Kidney epithelial cell (primary cell): ENCODE results near the gene ATP8B4. TPM values are rescaled to one million over a fixed set of nuclear protein-coding genes. Genes with fewer than 3 reads are reported as not detected.

ENCODE experiments used
- DNase-seq: peaks from one replicate; pipeline ENCODE4 v3.0.0-alpha.2; 2010; ENCODE audit warnings: low read depth
- H3K27me3 ChIP-seq: 2 replicates; pipeline ENCODE4 v1.6.0; 2011; ENCODE audit warnings: low read length; ENCODE audit not compliant: control insufficient read depth, insufficient read depth
- H3K36me3 ChIP-seq: 2 replicates; pipeline ENCODE4 v1.5.1; 2011; ENCODE audit warnings: low read length; ENCODE audit not compliant: control insufficient read depth, insufficient read depth
- H3K4me3 ChIP-seq: 2 replicates; pipeline ENCODE4 v1.5.1; 2011; ENCODE audit warnings: low read depth, mild to moderate bottlenecking, control low read depth, low read length
- total RNA-seq: library from RNA; depleted of rRNA; stranded (reverse); fragments of >200 nt; gene quantifications from 2 replicates; pipeline ENCODE4 v1.2.3, GENCODE V29; 2015
- TF ChIP-seq, protein P1 (sequence below): IDR thresholded peaks from 2 replicates; pipeline ENCODE4 v1.5.1; 2011; ENCODE audit warnings: mild to moderate bottlenecking, moderate library complexity, low read length, control low read depth, inconsistent platforms; ENCODE audit not compliant: insufficient read depth, poor library complexity, severe bottlenecking

Gene ATP8B4, protein sequence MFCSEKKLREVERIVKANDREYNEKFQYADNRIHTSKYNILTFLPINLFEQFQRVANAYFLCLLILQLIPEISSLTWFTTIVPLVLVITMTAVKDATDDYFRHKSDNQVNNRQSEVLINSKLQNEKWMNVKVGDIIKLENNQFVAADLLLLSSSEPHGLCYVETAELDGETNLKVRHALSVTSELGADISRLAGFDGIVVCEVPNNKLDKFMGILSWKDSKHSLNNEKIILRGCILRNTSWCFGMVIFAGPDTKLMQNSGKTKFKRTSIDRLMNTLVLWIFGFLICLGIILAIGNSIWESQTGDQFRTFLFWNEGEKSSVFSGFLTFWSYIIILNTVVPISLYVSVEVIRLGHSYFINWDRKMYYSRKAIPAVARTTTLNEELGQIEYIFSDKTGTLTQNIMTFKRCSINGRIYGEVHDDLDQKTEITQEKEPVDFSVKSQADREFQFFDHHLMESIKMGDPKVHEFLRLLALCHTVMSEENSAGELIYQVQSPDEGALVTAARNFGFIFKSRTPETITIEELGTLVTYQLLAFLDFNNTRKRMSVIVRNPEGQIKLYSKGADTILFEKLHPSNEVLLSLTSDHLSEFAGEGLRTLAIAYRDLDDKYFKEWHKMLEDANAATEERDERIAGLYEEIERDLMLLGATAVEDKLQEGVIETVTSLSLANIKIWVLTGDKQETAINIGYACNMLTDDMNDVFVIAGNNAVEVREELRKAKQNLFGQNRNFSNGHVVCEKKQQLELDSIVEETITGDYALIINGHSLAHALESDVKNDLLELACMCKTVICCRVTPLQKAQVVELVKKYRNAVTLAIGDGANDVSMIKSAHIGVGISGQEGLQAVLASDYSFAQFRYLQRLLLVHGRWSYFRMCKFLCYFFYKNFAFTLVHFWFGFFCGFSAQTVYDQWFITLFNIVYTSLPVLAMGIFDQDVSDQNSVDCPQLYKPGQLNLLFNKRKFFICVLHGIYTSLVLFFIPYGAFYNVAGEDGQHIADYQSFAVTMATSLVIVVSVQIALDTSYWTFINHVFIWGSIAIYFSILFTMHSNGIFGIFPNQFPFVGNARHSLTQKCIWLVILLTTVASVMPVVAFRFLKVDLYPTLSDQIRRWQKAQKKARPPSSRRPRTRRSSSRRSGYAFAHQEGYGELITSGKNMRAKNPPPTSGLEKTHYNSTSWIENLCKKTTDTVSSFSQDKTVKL
- 0.25 and 0.82 TPM in 2 replicates for total RNA-seq

- Histone ChIP-seq H3K27me3 (no peaks in the 10 kb centered on the region), H3K4me3 (no peak within 1 kb of the TSS)
- TF ChIP-seq, protein P1, sequence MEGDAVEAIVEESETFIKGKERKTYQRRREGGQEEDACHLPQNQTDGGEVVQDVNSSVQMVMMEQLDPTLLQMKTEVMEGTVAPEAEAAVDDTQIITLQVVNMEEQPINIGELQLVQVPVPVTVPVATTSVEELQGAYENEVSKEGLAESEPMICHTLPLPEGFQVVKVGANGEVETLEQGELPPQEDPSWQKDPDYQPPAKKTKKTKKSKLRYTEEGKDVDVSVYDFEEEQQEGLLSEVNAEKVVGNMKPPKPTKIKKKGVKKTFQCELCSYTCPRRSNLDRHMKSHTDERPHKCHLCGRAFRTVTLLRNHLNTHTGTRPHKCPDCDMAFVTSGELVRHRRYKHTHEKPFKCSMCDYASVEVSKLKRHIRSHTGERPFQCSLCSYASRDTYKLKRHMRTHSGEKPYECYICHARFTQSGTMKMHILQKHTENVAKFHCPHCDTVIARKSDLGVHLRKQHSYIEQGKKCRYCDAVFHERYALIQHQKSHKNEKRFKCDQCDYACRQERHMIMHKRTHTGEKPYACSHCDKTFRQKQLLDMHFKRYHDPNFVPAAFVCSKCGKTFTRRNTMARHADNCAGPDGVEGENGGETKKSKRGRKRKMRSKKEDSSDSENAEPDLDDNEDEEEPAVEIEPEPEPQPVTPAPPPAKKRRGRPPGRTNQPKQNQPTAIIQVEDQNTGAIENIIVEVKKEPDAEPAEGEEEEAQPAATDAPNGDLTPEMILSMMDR = no peak
Observed at GRCh38 chr15:50119063-50120040, at the start of gene ATP8B4. TSS of gene ATP8B4 (minus strand) at chr15:50119233. CDS start at chr15:50106966, 12,267 bp downstream.

DNA sequence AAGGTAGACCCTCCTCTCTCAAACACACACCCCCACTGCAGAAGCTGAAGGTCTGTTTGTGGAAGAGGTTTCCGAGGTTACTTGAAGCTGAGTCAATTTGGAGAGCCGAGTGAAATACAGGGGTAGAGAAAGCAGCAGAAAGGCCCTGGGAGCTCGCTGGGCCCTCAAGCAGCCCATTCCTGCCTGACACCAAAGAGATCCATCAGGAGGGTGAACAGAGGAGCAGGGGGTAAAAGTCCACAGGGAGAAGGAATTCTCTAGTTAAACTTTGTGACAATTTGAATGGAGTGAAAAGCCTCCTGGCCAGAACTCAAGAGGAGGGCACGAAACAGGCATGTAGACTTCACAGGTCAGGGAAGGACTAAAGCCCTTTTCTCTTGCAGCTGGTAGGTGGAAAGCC is 49.3 kb upstream of the ATP8B4 start:
- DNase-seq = no peak
- Histone ChIP-seq H3K27me3 (no peaks in the 10 kb centered on the region), H3K4me3 (no peak overlapping the region), H3K36me3 (no peaks in the 10 kb centered on the region)
- TF ChIP-seq, protein P1 = no peak

More at GRCh38 chr15:50119063-50120040, at the start of gene ATP8B4:
- no peak for DNase-seq
- no peaks in the 10 kb centered on the region for H3K36me3 ChIP-seq

- TF ChIP-seq, protein P1 = no peak
- Histone ChIP-seq H3K36me3 (no peaks in the 10 kb centered on the region), H3K27me3 (no peaks in the 10 kb centered on the region), H3K4me3 (no peak overlapping the region)
- no peak for DNase-seq
Observed at GRCh38 chr15:50167110-50167509, 48.1 kb upstream of the ATP8B4 start.

- TF ChIP-seq, protein P1 = no peak
- Histone ChIP-seq H3K27me3 (no peaks in the 10 kb centered on the region), H3K4me3 (no peak overlapping the region), H3K36me3 (no peaks in the 10 kb centered on the region)
- DNase-seq = no peak
Observed at GRCh38 chr15:50166216-50166615, 47.2 kb upstream of the ATP8B4 start.

GRCh38 chr15:50164458-50164857 is 45.4 kb upstream of the ATP8B4 start:
- TF ChIP-seq, protein P1 = no peak
- no peaks in the 10 kb centered on the region for H3K36me3 ChIP-seq
- H3K27me3 ChIP-seq = no peaks in the 10 kb centered on the region
- H3K4me3 ChIP-seq = no peak overlapping the region
- no peak for DNase-seq
